BJ (cell line): ENCODE measurements around the gene CCDC148. TPM values are rescaled to one million over a fixed set of nuclear protein-coding genes. Genes with fewer than 3 reads are reported as not detected.
"Not testable (repeated sequence)": the region's sequence is repeated elsewhere in the genome, so short reads cannot be mapped to it uniquely, and the experiment has no call there.

Experiments used
- CTCF ChIA-PET: fragments of 350-600 bp; formaldehyde crosslinking; extraction: SDS; loops from one replicate; lab custom pipeline; 2021; ENCODE audit warnings: antibody characterized with exemption, inconsistent platforms; lab: Yijun Ruan, JAX
- POLR2A ChIA-PET: fragments of 300-600 bp; sonication (Branson Sonifier 250); formaldehyde crosslinking; extraction: SDS; loops from one replicate; lab custom pipeline; 2021; ENCODE audit warnings: antibody characterized with exemption; lab: Charles Lee
- DNase-seq: peaks from one replicate; pipeline ENCODE4 v3.0.0-alpha.2; 2011; ENCODE audit warnings: low read depth
- H3K27me3 ChIP-seq: 2 replicates; pipeline ENCODE4 v1.6.0; 2011; ENCODE audit warnings: low read length; ENCODE audit not compliant: control insufficient read depth, insufficient read depth
- H3K36me3 ChIP-seq: 2 replicates; pipeline ENCODE4 v1.5.1; 2011; ENCODE audit warnings: low read length; ENCODE audit not compliant: control insufficient read depth, insufficient read depth
- H3K4me3 ChIP-seq: 2 replicates; pipeline ENCODE4 v1.5.1; 2011; ENCODE audit warnings: low read depth, mild to moderate bottlenecking, control low read depth, low read length
- polyA plus RNA-seq: library from polyadenylated mRNA; depleted of rRNA; stranded (reverse); fragments of >200 nt; gene quantifications from 2 replicates; pipeline ENCODE4 v1.2.3, GENCODE V29; 2011
- TF ChIP-seq, protein P1 (sequence below): IDR thresholded peaks from 2 replicates; pipeline ENCODE4 v1.5.1; 2011; ENCODE audit warnings: low read depth, mild to moderate bottlenecking, control low read depth, inconsistent platforms, low read length, moderate library complexity; ENCODE audit not compliant: insufficient read depth

The CCDC148 gene
- polyA plus RNA-seq, 1 experiment: 0.75 TPM

DNA sequence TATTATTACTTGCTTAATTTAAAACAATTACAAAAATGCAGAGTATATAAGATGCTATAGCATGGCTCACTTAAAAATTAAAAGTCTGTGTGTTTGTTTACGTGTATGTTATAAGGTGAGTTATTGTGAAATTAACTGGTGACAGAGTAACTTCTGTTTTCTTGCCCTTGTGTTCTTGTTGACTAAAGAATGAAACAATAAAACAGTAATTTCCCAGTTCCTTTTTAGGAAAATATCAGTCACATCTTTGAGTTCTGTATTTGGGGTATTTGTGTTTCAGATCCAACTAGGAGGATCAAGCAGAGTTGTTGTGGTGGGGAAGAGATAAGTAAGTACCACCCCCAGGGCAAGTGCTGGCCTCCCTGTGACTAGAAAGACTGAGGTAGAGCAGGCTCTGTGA, 143.6 kb downstream of the CCDC148 start:
- TF ChIP-seq, protein P1, sequence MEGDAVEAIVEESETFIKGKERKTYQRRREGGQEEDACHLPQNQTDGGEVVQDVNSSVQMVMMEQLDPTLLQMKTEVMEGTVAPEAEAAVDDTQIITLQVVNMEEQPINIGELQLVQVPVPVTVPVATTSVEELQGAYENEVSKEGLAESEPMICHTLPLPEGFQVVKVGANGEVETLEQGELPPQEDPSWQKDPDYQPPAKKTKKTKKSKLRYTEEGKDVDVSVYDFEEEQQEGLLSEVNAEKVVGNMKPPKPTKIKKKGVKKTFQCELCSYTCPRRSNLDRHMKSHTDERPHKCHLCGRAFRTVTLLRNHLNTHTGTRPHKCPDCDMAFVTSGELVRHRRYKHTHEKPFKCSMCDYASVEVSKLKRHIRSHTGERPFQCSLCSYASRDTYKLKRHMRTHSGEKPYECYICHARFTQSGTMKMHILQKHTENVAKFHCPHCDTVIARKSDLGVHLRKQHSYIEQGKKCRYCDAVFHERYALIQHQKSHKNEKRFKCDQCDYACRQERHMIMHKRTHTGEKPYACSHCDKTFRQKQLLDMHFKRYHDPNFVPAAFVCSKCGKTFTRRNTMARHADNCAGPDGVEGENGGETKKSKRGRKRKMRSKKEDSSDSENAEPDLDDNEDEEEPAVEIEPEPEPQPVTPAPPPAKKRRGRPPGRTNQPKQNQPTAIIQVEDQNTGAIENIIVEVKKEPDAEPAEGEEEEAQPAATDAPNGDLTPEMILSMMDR: no peak
- Histone ChIP-seq H3K36me3 (no peaks in the 10 kb centered on the region), H3K27me3 (no peaks in the 10 kb centered on the region), H3K4me3 (no peak overlapping the region)
- ChIA-PET POLR2A (no interaction called here), CTCF (no interaction called here)
- no peak for DNase-seq

DNA sequence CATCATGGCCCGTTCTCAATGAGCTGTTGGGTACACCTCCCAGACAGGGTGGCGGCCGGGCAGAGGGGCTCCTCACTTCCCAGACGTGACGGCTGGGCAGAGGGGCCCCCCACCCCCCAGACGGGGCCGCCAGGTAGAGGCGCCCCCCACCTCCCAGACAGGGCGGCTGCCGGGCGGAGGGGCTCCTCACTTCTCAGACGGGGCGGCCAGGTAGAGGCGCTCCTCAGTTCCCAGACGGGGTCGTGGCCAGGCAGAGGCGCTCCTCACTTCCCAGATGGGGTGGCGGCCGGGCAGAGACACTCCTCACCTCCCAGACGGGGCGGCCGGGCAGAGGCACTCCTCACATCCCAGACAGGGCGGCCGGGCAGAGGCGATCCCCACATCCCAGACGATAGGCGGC, 146.1 kb downstream of the CCDC148 start:
- H3K27me3 ChIP-seq, POLR2A ChIA-PET, CTCF ChIA-PET, H3K36me3 ChIP-seq, DNase-seq, H3K4me3 ChIP-seq: not testable (repeated sequence)

DNA sequence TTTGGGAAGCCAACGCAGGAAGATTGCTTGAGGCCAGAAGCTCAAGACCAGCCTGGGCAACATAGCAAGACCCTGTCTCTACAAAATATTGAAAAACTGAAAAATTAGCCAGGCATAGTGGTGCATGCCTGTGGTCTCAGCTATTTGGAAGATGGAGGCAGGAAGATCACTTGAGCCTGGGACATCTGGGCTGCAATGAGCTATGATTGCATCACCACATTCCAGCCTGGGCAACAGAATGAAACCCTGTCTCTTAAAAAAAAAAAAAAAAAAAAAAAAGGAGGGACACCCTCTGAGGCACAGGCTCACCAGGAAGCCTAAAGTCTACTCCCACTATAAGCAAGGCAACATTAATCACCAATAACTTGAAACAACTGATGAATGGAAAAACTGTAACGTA, 151.1 kb downstream of the CCDC148 start:
- TF ChIP-seq, protein P1: no peak
- Histone ChIP-seq H3K36me3 (no peaks in the 10 kb centered on the region), H3K27me3 (no peaks in the 10 kb centered on the region), H3K4me3 (no peak overlapping the region)
- POLR2A ChIA-PET: no interaction called here
- CTCF ChIA-PET: no interaction called here
- DNase-seq: no peak

DNA sequence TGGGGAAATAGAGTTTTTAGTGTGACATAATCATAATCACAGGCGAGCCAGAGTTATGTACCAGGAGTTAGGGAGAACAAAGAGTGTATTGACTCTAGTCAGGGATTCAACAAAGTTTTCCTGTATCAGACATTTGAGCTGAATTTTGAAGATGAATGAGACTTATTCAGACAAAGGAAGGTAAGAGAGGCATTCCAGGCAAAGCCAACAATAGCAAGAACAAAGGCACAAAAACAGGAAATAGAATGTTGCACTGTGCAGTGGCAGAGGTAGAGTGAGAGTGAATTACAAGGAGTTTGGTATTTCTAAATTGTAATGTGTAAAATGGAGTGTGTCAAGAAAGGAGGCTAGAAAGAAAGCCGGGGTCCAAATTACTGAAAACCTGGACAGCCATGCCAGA, 156.2 kb downstream of the CCDC148 start:
- H3K27me3 ChIP-seq: no peaks in the 10 kb centered on the region
- ChIA-PET CTCF (no interaction called here), POLR2A (no interaction called here)
- no peaks in the 10 kb centered on the region for H3K36me3 ChIP-seq
- H3K4me3 ChIP-seq: no peak overlapping the region
- TF ChIP-seq, protein P1: no peak
- DNase-seq: no peak

DNA sequence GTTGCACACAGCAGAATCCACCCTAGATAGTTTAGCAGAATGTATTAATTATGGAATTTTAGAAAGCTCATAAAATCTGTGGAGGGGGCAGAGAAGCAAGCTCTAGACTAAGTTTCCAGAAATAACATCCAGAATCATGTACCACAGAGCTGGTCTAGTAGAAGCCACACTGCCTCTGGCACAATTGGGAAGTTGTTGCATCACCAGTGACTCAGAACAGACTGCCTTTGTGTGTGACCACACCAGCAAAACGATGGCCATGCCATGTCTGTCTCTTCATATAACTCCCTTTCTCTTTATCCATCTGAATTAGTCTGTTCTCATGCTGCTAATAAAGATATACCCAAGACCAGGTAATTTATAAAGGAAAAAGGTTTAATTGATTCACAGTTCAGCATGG, 158.9 kb downstream of the CCDC148 start:
- H3K36me3 ChIP-seq: no peaks in the 10 kb centered on the region
- TF ChIP-seq, protein P1: no peak
- H3K27me3 ChIP-seq: no peaks in the 10 kb centered on the region
- H3K4me3 ChIP-seq: no peak overlapping the region
- DNase-seq: peak; percentile 30
- ChIA-PET POLR2A (interaction anchor here (0.7 kb wide), 1 partner anchor 14 kb away, joined by 4 read pairs; no protein-coding TSS in a partner anchor), CTCF (no interaction called here)

DNA sequence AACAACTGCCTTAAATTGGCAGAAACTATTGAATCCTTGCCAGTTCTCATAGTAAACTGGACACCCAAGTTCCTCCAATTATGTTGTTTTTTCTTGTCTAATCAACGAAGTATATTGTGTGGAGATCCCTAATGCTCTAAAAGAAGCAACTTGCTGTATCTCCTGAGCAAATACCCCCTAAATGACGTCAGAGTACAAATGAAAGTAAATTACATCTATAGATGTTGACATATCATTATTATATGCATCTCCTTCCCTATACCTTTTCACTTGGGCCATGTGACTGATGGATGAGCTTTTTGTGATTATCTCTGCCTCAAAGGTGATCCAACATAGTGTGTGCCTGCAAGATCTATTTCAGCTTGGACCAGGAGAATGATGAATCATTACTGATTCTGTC, 159.4 kb downstream of the CCDC148 start:
- H3K27me3 ChIP-seq: no peaks in the 10 kb centered on the region
- no peak overlapping the region for H3K4me3 ChIP-seq
- ChIA-PET POLR2A (interaction anchor here (0.7 kb wide), 1 partner anchor 15 kb away, joined by 4 read pairs; no protein-coding TSS in a partner anchor), CTCF (no interaction called here)
- no peaks in the 10 kb centered on the region for H3K36me3 ChIP-seq
- no peak for DNase-seq
- TF ChIP-seq, protein P1: no peak
